ENCODE results near the gene SAMD10.
A peak's percentile ranks its signal among the peaks of the same experiment; 100 is the strongest.
"Not testable (repeated sequence)": the region's sequence is repeated elsewhere in the genome, so short reads cannot be mapped to it uniquely, and the experiment has no call there.

The SAMD10 gene

DNA sequence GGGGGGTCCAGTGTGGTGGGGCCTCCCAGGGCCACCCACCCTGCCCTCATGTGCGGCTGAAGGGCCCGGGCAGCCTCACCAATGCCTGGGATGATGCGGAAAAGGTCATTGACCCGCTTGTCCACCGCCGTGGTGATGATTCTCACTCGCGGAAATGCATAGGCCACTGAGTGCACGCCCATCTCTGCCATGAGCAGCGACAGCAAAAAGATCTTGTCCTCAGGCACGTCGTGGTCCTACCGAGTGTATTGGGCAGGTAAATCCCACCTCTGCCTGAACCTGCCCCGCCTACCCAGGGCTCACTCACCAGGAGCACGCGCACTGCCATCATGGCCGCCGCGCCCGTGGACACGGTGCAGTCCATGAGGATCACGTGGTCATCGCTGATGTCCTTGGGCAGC lies 39.4 kb downstream of the SAMD10 start:
- no peak for DNase-seq

DNA sequence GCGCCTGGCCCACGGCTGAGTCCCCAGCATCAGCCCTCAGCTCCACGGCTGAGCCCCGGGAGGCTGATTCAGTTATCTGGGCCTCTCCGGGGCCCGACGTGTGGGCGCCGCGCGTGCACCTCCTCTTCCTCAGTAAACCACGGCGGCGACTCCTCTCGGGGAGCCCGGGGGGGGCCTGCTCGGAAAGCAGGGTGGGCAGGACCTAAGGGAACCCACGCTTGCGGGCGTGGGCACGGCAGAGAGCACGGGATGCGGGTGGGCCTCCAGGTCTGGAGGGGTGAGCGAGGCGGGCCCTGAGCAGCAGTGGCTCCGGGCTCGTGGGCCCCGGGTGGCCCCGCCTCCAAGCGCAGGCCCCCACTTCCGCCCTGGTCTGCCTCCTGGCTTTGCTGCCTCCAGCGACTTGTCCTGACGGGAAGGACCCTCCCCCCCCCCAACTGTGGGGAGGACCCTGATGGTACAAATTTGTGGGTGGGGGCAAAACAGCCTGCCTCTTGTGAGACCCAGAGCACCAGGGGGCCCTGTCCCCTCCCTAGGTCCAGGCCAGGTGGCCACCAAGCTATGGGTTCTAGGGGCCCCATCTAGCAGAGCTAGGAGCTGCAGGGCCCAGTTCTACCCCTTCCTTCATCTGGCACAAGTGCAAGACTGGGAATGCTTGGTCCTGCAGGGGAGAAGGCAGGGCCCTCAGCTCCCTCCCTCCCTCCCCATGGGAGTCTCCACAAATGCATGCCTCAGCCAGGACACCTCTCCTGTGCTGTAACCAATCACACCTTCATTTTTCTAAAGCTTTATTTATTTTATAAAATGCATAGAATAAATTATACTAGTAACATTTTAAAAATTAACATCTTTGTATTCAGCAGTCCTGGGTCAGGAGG lies 40.1 kb downstream of the SAMD10 start:
- DNase-seq = peak in 1 of 2 donors; percentile 24

- no peak for DNase-seq
These were observed 41.8 kb downstream of the SAMD10 start for GRCh38 chr20:63937596-63937995.

DNA sequence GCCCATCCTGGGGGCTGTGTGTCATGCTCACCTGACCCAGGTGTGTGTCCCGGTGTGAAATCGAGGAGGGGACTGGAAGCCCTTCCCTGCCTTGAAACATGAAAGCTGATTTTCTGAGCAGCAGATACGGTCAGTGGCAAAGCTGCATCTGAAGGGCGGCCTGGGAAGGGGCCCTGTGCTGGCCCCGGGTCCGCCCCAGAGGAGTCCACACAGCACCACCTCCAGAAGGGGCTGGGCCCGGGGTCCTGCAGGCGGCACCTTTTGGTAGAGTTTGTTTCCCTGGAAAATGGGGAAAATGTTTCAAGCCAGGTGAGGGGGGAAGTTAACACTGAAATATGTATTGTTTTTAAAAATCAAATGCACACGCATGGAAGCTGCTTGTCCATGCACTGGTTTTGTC lies 44.0 kb downstream of the SAMD10 start:
- DNase-seq = no peak

DNA sequence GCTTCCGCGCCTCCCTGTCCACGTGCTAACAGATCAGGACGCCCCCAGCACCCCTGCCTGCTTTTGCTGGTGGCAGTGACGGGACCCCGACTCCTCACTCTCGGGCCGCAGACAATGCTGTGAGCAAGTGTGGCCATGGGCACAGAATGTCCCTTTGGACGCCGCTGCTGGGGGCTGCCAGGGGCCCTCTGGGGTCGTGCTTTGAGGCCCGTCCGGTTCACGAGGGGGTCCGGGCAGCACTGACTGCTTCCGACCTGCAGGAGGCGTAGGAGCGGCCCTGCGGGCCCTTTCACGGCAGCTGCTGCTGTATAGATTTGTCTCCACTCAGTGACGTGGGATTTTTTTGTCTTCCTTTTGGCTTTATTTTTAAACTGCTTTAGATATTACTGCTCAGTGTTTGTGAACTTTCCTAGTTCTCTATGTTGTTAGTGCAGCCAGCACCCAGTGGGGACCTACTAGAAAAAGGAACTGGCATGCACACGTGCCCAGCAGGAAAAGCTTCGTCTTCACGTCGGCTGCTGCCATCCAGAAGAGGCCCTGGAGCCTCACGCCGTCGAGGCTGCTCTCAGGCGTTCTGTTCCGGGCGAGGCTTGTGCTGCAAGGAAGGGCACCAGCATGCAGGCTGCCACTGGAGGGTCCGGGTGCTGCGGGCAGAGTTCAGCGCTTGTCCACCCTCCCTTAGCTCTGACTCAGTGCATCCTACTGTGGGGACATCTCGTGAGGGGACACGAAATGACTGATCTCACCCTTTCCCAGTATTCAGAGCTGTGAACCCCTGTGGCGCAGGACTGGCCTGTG lies 45.0 kb downstream of the SAMD10 start:
- no peak for DNase-seq

GRCh38 chr20:63933646-63934045 lies 45.8 kb downstream of the SAMD10 start:
- no peak for DNase-seq

DNA sequence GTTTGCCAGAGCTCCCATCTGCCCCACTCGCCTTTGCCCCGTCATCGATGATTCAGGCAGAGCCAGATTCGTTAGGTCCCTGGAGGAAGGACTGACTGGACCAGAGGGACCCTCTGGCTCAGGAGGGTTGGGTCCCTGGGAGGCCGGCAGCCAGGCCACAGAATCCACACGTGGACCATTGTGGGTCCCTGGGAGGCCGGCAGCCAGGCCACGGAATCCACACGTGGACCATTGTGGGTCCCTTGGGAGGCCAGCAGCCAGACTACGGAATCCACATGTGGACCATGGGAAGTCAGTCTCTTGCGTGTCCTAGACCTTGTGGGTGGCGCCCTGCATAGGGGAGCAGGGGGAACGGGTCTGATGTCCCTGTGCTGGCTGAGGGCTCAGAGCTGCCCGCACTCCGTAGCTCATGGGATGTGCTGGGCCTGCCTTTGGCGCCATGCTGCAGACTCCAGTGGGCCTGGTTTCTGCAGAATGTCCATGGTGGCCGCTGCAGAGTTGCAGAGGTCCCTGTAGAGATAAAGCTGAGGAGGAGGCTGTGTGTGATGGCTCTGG lies 46.8 kb downstream of the SAMD10 start:
- no peak for DNase-seq

DNA sequence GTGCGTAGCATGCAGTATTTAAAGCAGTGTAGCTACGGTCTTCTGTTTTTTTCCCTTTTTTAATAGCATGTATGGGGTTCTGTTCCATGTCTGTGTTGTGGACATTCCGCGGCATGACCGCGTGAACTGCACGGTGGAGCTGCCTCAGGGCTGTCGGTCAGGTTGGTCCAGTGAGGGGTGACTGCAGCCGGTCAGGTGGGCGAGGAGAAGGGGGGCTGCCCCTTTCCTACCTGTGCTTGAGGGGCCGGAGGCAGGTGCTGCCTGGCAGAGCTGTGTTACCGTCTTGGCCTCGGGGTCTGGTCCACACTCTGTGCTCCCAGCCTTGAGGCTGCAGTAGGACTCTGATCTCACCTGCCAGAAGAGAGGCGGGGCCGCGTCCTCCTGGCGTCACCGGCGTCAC lies 47.7 kb downstream of the SAMD10 start:
- no peak for DNase-seq

DNA sequence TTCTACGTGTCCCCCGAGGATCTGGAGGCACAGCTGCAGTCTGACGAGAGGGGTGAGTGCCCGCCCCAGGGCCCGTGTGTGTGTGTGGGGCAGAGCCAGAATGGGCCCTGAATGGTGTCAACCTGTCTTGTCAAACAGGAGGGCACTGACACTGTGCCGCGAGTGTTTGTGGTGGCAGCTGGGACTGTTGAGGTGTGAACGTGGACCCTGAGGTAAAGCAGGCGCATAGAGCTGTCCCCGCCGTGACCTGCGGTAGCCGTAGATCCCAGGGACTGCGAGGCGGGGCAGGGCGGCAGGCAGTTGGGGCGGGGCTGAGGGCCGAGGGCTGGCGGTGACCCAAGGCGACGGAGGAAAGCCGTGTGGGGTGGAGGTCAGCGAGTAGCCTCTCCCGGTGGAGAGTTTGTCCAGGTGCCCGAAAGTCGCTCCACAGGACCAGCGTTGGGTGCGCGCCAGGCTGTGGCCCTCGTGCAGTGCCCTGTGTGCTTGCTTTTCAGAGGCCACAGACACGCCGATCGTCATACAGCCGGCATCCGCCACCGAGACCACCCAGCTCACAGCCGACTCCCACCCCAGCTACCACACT lies 48.4 kb downstream of the SAMD10 start:
- no peak for DNase-seq

GRCh38 chr20:63929473-63929883 lies 50.0 kb downstream of the SAMD10 start:
- not testable (repeated sequence) for DNase-seq

GRCh38 chr20:63929071-63929470 lies 50.4 kb downstream of the SAMD10 start:
- DNase-seq = no peak

DNA sequence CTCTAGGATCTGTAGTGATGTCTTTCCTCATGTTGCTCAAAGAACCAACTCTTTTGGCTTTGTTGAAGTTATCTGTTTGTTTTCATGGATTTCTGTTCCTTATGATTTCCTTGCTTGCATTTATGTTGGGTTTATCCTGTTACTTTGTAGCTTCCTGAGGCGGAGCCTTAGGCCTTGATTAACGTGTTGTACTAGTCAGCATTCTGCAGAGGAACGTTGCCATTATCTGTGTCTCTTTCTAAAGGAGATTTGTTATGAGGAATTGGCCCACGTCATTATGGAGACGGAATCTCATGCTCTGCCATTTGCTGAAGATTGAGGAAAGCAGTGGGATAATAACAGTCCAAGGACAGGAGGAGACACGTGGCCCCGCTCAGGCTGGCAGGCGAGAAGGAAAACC lies 53.1 kb downstream of the SAMD10 start:
- DNase-seq = no peak

DNA sequence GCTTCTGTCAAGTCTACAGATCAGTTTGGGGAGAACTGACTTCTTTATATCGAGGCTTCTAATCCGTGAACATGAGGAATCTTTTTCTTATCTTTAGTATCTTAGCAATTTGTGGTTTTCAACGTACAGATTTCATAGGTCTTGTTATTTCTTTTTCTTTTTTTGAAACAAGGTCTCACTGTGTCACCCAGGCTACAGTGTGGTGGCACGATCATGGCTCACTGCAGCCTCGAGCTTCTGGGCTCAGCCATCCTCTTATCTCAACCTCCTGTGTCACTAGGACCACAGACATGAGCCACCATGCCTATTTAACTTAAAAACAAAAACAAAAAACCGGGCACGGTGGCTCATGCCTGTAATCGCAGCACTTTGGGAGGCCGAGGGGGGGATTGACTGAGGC lies 55.2 kb downstream of the SAMD10 start:
- no peak for DNase-seq
